ENCODE results near the gene KRTAP2-4.

KRTAP2-4 gene

DNA sequence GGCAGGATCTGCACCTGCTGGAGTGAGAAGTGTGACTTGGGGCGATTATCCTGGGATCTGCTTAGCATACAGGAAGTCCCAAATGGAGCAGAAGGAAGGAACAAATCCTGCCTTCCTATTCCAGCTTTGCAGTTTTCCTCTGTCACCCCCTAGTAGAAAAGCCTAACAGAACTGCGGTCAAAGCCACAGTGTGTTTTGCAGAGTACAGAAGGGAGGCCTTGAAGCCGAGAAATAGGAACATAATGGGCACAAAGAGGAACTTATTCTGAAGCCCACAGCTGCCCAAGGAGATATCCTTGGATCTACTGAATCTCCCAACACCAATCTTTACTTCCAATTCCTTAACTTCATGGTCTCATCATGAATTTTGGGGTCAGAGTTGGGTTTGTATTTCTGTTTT is 47.1 kb downstream of the KRTAP2-4 start:
- H3K4me3 ChIP-seq (ENCODE audit: low read depth, low read length), result no peak overlapping the region
- no peak for TF ChIP-seq CTCF (IDR thresholded peaks at IDR 0.05; ENCODE audit: control insufficient read depth, extremely low read depth, insufficient read depth)
- no peak for DNase-seq (ENCODE audit: low read depth)

GRCh38 chr17:41016578-41017215 is 49.0 kb downstream of the KRTAP2-4 start:
- TF ChIP-seq CTCF (IDR thresholded peaks at IDR 0.05; ENCODE audit: control insufficient read depth, extremely low read depth, insufficient read depth), result no peak
- no peak for DNase-seq (ENCODE audit: low read depth)
- no peak overlapping the region for H3K4me3 ChIP-seq (ENCODE audit: low read depth, low read length)

DNA sequence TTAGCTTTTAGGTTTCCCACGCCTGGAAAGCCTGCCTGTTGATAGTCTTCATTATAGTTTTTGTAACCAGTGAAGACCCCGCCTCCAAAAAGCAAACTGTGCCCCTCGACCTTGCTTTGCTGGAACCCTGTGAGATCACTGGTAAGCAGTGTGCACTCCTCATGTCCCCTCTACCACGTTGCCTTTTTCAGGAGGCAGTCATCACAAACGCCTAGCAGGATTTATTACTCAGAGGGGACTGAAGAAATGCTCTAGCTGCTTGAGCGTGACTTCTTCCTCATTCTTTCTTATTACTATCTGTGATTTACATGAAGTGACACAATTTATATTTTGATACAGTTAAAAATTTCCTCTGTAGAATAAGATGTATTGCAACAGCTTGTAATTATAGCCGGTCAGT is 50.2 kb downstream of the KRTAP2-4 start:
- no peak for TF ChIP-seq CTCF (IDR thresholded peaks at IDR 0.05; ENCODE audit: control insufficient read depth, extremely low read depth, insufficient read depth)
- H3K4me3 ChIP-seq (ENCODE audit: low read depth, low read length), result no peak overlapping the region
- DNase-seq (ENCODE audit: low read depth), result no peak
